ENCODE results near the gene EIF3M. TPM values are rescaled to one million over a fixed set of nuclear protein-coding genes. Genes with fewer than 3 reads are reported as not detected.

The EIF3M gene
- polyA plus RNA-seq, 3 donors: 248 to 316 (median 315) TPM

- no peak for DNase-seq
- H3K4me3 Mint-ChIP-seq: no peak overlapping the region
- Histone ChIP-seq H3K27ac (ENCODE audit: low read depth in 1 of 2, low read length in 2 of 2) (no peak overlapping the region), H3K36me3 (replicated peaks in 1 of 2; ENCODE audit: control insufficient read depth in 1 of 2, insufficient read depth in 2 of 2, low read length in 2 of 2) (peaks cover 0 to 13% of the 10 kb centered on the region in 2 donors), H3K27me3 (ENCODE audit: control insufficient read depth in 2 of 2, insufficient read depth in 2 of 2, low read length in 2 of 2) (no peaks in the 10 kb centered on the region), H4K20me1 (ENCODE audit: insufficient read depth, low read length) (no peaks in the 10 kb centered on the region), H3K4me1 (ENCODE audit: control insufficient read depth in 1 of 2, insufficient read depth in 2 of 2, low read length in 2 of 2) (no peaks in the 10 kb centered on the region), H3K4me3 (replicated peaks in 1 of 3; ENCODE audit: low read depth in 2 of 3, low read length in 3 of 3) (no peak overlapping the region), H3K9me3 (replicated peaks in 1 of 2; ENCODE audit: control insufficient read depth in 1 of 2, insufficient read depth in 1 of 2, low read length in 2 of 2) (peaks cover 11 to 19% of the 10 kb centered on the region in 2 donors), H3K9ac (ENCODE audit: insufficient read depth, low read length, poor library complexity, severe bottlenecking) (no peak overlapping the region), H3K79me2 (ENCODE audit: insufficient read depth, low read length) (no peaks in the 10 kb centered on the region), H2AFZ (ENCODE audit: insufficient read depth, low read depth, low read length, poor library complexity, severe bottlenecking) (no peak overlapping the region), H3K4me2 (replicated peaks; ENCODE audit: extremely low read depth, low read length, poor library complexity, severe bottlenecking) (no peak overlapping the region)
- WGBS (ENCODE audit: insufficient coverage): no CpG with 5 or more reads among the region's 3 CpGs
- intact Hi-C loops (cut with micrococcal nuclease): no loop called here
- peaks cover 20 to 21% of the 10 kb centered on the region in 2 donors for H3K36me3 Mint-ChIP-seq
- H3K4me1 Mint-ChIP-seq: no peaks in the 10 kb centered on the region
- no peak for TF ChIP-seq CTCF (IDR thresholded peaks at IDR 0.05)
- peaks cover 14 to 32% (median 24%) of the 10 kb centered on the region in 7 donors for H3K9me3 Mint-ChIP-seq
- no peak overlapping the region for H3K27ac Mint-ChIP-seq
- peaks cover 0 to 2% (median 0%) of the 10 kb centered on the region in 3 donors for H3K27me3 Mint-ChIP-seq (ENCODE audit: low read depth in 3 of 3)
Measured at GRCh38 chr11:32610797-32611352, 27.2 kb downstream of the EIF3M start.

- H3K36me3 ChIP-seq (replicated peaks in 1 of 2; ENCODE audit: control insufficient read depth in 1 of 2, insufficient read depth in 2 of 2, low read length in 2 of 2): no peaks in the 10 kb centered on the region
- H3K27ac Mint-ChIP-seq: no peak overlapping the region
- H3K36me3 Mint-ChIP-seq: peaks cover 4 to 7% of the 10 kb centered on the region in 2 donors
- H3K27ac ChIP-seq (ENCODE audit: low read depth in 1 of 2, low read length in 2 of 2): no peak overlapping the region
- no peaks in the 10 kb centered on the region for H3K27me3 ChIP-seq (ENCODE audit: control insufficient read depth in 2 of 2, insufficient read depth in 2 of 2, low read length in 2 of 2)
- no peak for DNase-seq
- no peak for TF ChIP-seq CTCF (IDR thresholded peaks at IDR 0.05)
- H3K9me3 Mint-ChIP-seq: peaks cover 5 to 15% (median 11%) of the 10 kb centered on the region in 7 donors
- no peaks in the 10 kb centered on the region for H3K4me1 Mint-ChIP-seq
- no peaks in the 10 kb centered on the region for H3K4me1 ChIP-seq (ENCODE audit: control insufficient read depth in 1 of 2, insufficient read depth in 2 of 2, low read length in 2 of 2)
- H3K4me3 Mint-ChIP-seq: no peak overlapping the region
- H3K79me2 ChIP-seq (ENCODE audit: insufficient read depth, low read length): no peaks in the 10 kb centered on the region
- no peak overlapping the region for H3K4me2 ChIP-seq (replicated peaks; ENCODE audit: extremely low read depth, low read length, poor library complexity, severe bottlenecking)
- no peak overlapping the region for H3K4me3 ChIP-seq (replicated peaks in 1 of 3; ENCODE audit: low read depth in 2 of 3, low read length in 3 of 3)
- no peak overlapping the region for H2AFZ ChIP-seq (ENCODE audit: insufficient read depth, low read depth, low read length, poor library complexity, severe bottlenecking)
- H3K9me3 ChIP-seq (replicated peaks in 1 of 2; ENCODE audit: control insufficient read depth in 1 of 2, insufficient read depth in 1 of 2, low read length in 2 of 2): peaks cover 0 to 9% of the 10 kb centered on the region in 2 donors
- 100% methylated on average over 3 of the region's 4 CpGs for WGBS (ENCODE audit: insufficient coverage)
- no peak overlapping the region for H3K9ac ChIP-seq (ENCODE audit: insufficient read depth, low read length, poor library complexity, severe bottlenecking)
- intact Hi-C loops (cut with micrococcal nuclease): no loop called here
- H3K27me3 Mint-ChIP-seq (ENCODE audit: low read depth in 3 of 3): peaks cover 0 to 2% (median 0%) of the 10 kb centered on the region in 3 donors
- no peaks in the 10 kb centered on the region for H4K20me1 ChIP-seq (ENCODE audit: insufficient read depth, low read length)
Measured at GRCh38 chr11:32613500-32614151, 30.0 kb downstream of the EIF3M start.

Data from CD14-positive monocyte (primary cell).